Activated CD8-positive, alpha-beta T cell treated with anti-CD3 and anti-CD28 coated beads for 36 hours (primary cell): ENCODE measurements around the gene FECH. TPM values are rescaled to one million over a fixed set of nuclear protein-coding genes. Genes with fewer than 3 reads are reported as not detected.

Experiments used
- ATAC-seq: fragments of 200-7000 bp; cut with Tn5 transposase; one replicate; pipeline ENCODE4 v1.10.0; 2021; ENCODE audit warnings: mild to moderate bottlenecking, moderate library complexity
- CTCF ChIA-PET: fragments of 350-600 bp; sonication (Branson Sonifier 250); formaldehyde crosslinking; loops from one replicate; lab custom pipeline; 2021; ENCODE audit warnings: antibody characterized with exemption; lab: Charles Lee
- POLR2A ChIA-PET: fragments of 350-600 bp; sonication (Branson Sonifier 250); formaldehyde crosslinking; loops from one replicate; lab custom pipeline; 2021; ENCODE audit warnings: antibody characterized with exemption; lab: Charles Lee
- DNase-seq: peaks from one replicate; pipeline ENCODE4 v3.0.0-alpha.2; 2020
- H3K27ac Mint-ChIP-seq: one replicate; pipeline ENCODE4 v1.8.0; 2021; ENCODE audit warnings: mild to moderate bottlenecking, mixed read lengths
- H3K27me3 Mint-ChIP-seq: one replicate; pipeline ENCODE4 v1.8.0; 2021; ENCODE audit warnings: mixed read lengths
- H3K36me3 Mint-ChIP-seq: one replicate; pipeline ENCODE4 v1.8.0; 2021; ENCODE audit warnings: low read depth, mixed read lengths
- H3K4me1 Mint-ChIP-seq: one replicate; pipeline ENCODE4 v1.8.0; 2021; ENCODE audit warnings: low read depth, mixed read lengths
- H3K4me3 Mint-ChIP-seq: one replicate; pipeline ENCODE4 v1.8.0; 2021; ENCODE audit warnings: mild to moderate bottlenecking, moderate library complexity, mixed read lengths
- H3K9me3 Mint-ChIP-seq: one replicate; pipeline ENCODE4 v1.8.0; 2021; ENCODE audit warnings: mixed read lengths
- CTCF ChIP-seq: fragments of 200-600 bp; IDR thresholded peaks from one replicate; pipeline ENCODE4 v1.8.0; 2022; ENCODE audit warnings: antibody characterized with exemption, mild to moderate bottlenecking
- intact Hi-C: fragments of 100-400 bp; cut with micrococcal nuclease; formaldehyde crosslinking; loops from one replicate; pipeline ENCODE4 v1.10.0; 2022
- total RNA-seq, 2 experiments: library from RNA; stranded (reverse); gene quantifications; one replicate each; pipeline ENCODE4 v1.2.3, GENCODE V29; 2021

FECH gene
- total RNA-seq, 2 experiments from 2014 or later: 25.5 to 28.8 TPM

- intact Hi-C loops: no loop called here
- TF ChIP-seq CTCF: no peak
Observed at GRCh38 chr18:57559314-57559713, 27.2 kb downstream of the FECH start.

GRCh38 chr18:57555134-57555533 is 31.4 kb downstream of the FECH start:
- CTCF ChIA-PET: no interaction called here
- POLR2A ChIA-PET: no interaction called here
- H3K9me3 Mint-ChIP-seq: no peaks in the 10 kb centered on the region
- peaks cover 18% of the 10 kb centered on the region for H3K36me3 Mint-ChIP-seq
- ATAC-seq (no peak), DNase-seq (no peak)
- TF ChIP-seq CTCF: no peak
- H3K27ac Mint-ChIP-seq: no peak overlapping the region
- no peak overlapping the region for H3K4me3 Mint-ChIP-seq
- intact Hi-C loops: no loop called here
- H3K4me1 Mint-ChIP-seq: no peaks in the 10 kb centered on the region
- H3K27me3 Mint-ChIP-seq: no peaks in the 10 kb centered on the region

More at GRCh38 chr18:57559314-57559713, 27.2 kb downstream of the FECH start:
- no peak for DNase-seq
- ATAC-seq: no peak
- ChIA-PET POLR2A (no interaction called here), CTCF (interaction anchor here (0.7 kb wide), 1 partner anchor 903 kb away, joined by 3 read pairs; no protein-coding TSS in a partner anchor)
- no peaks in the 10 kb centered on the region for H3K9me3 Mint-ChIP-seq
- H3K36me3 Mint-ChIP-seq: peaks cover 15% of the 10 kb centered on the region
- no peaks in the 10 kb centered on the region for H3K27me3 Mint-ChIP-seq
- H3K4me3 Mint-ChIP-seq: no peak overlapping the region
- H3K27ac Mint-ChIP-seq: no peak overlapping the region
- H3K4me1 Mint-ChIP-seq: peaks cover 2% of the 10 kb centered on the region

- no peak for ATAC-seq
- POLR2A ChIA-PET: interaction anchor here (0.7 kb wide), 1 partner anchor 309 kb away, joined by 3 read pairs; no protein-coding TSS in a partner anchor
- intact Hi-C loops: no loop called here
- Mint-ChIP-seq H3K27ac (no peak overlapping the region), H3K36me3 (peaks cover 9% of the 10 kb centered on the region), H3K4me3 (no peak overlapping the region), H3K9me3 (no peaks in the 10 kb centered on the region), H3K4me1 (peaks cover 6% of the 10 kb centered on the region), H3K27me3 (no peaks in the 10 kb centered on the region)
- TF ChIP-seq CTCF: no peak
- CTCF ChIA-PET: no interaction called here
- no peak for DNase-seq
Observed at GRCh38 chr18:57550510-57550909, 36.0 kb downstream of the FECH start.

- intact Hi-C loops: no loop called here
- Mint-ChIP-seq H3K27ac (no peak overlapping the region), H3K4me1 (peaks cover 13% of the 10 kb centered on the region), H3K4me3 (no peak overlapping the region), H3K27me3 (no peaks in the 10 kb centered on the region), H3K36me3 (peaks cover 6% of the 10 kb centered on the region), H3K9me3 (no peaks in the 10 kb centered on the region)
- DNase-seq (no peak), ATAC-seq (no peak)
- POLR2A ChIA-PET: no interaction called here
- CTCF ChIA-PET: no interaction called here
- TF ChIP-seq CTCF: no peak
Observed at GRCh38 chr18:57547260-57547659, 39.2 kb downstream of the FECH start.

- H3K27me3 Mint-ChIP-seq: no peaks in the 10 kb centered on the region
- intact Hi-C loops: no loop called here
Observed at GRCh38 chr18:57544936-57545660, 41.4 kb downstream of the FECH start.

More at GRCh38 chr18:57544936-57545660, 41.4 kb downstream of the FECH start:
- ATAC-seq: no peak
- POLR2A ChIA-PET: interaction anchor here (0.7 kb wide), 1 partner anchor 11 kb away, joined by 3 read pairs; no protein-coding TSS in a partner anchor
- Mint-ChIP-seq H3K9me3 (no peaks in the 10 kb centered on the region), H3K4me1 (peaks cover 13% of the 10 kb centered on the region), H3K4me3 (no peak overlapping the region), H3K36me3 (no peaks in the 10 kb centered on the region), H3K27ac (no peak overlapping the region)
- TF ChIP-seq CTCF: no peak
- CTCF ChIA-PET: interaction anchor here (2.0 to 3.4 kb wide), 2 partner anchors 13 to 17 kb away, joined by 6 to 12 read pairs; no protein-coding TSS in a partner anchor
- no peak for DNase-seq
